ENCODE data around the gene GFRA1. TPM values are rescaled to one million over a fixed set of nuclear protein-coding genes. Genes with fewer than 3 reads are reported as not detected.

GFRA1 gene
- total and polyA plus RNA-seq, 11 donors, result 0.76 to 18.6 (median 1.4) TPM

GRCh38 chr10:116100984-116101383 lies 172.0 kb downstream of the GFRA1 start:
- Histone ChIP-seq H3K27ac (no peak overlapping the region), H3K4me3 (no peak overlapping the region), H3K4me1 (no peaks in the 10 kb centered on the region), H3K9me3 (no peaks in the 10 kb centered on the region), H3K36me3 (no peaks in the 10 kb centered on the region), H3K27me3 (peaks cover 0 to 3% (median 0%) of the 10 kb centered on the region in 9 donors)
- WGBS, 4 donors, result 86 to 90% (median 88%) methylated on average over 3 of the region's 3 CpGs
- DNase-seq (no peak), ATAC-seq (no peak)
- TF ChIP-seq POLR2A (IDR thresholded peaks at IDR 0.05) (no peak), CTCF (IDR thresholded peaks at IDR 0.05) (no peak)
- intact Hi-C loops (cut with DNase I), result no loop called here

GRCh38 chr10:116099023-116099420 lies 174.0 kb downstream of the GFRA1 start:
- DNase-seq, result no peak
- no peak for TF ChIP-seq POLR2A (IDR thresholded peaks at IDR 0.05)
- TF ChIP-seq CTCF (IDR thresholded peaks at IDR 0.05), result no peak
- 72 to 81% (median 78%) methylated on average over 5 of the region's 5 CpGs for WGBS, 4 donors
- Histone ChIP-seq H3K4me1 (no peaks in the 10 kb centered on the region), H3K27me3 (peaks cover 0 to 3% (median 0%) of the 10 kb centered on the region in 9 donors), H3K9me3 (no peaks in the 10 kb centered on the region), H3K36me3 (no peaks in the 10 kb centered on the region), H3K4me3 (no peak overlapping the region), H3K27ac (no peak overlapping the region)
- no peak for ATAC-seq
- intact Hi-C loops (cut with DNase I), result no loop called here

- intact Hi-C loops (cut with DNase I), result no loop called here
- Histone ChIP-seq H3K27me3 (peaks cover 0 to 3% (median 0%) of the 10 kb centered on the region in 9 donors), H3K27ac (no peak overlapping the region), H3K4me1 (no peaks in the 10 kb centered on the region), H3K36me3 (no peaks in the 10 kb centered on the region), H3K4me3 (no peak overlapping the region), H3K9me3 (no peaks in the 10 kb centered on the region)
- DNase-seq (no peak), ATAC-seq (no peak)
- WGBS, 4 donors, result 66 to 78% (median 73%) methylated on average over 8 of the region's 8 CpGs
- TF ChIP-seq CTCF (IDR thresholded peaks at IDR 0.05) (no peak), POLR2A (IDR thresholded peaks at IDR 0.05) (no peak)
Observed at GRCh38 chr10:116098411-116099022, 174.5 kb downstream of the GFRA1 start.

GRCh38 chr10:116097239-116097784 lies 175.7 kb downstream of the GFRA1 start:
- H3K4me1 ChIP-seq, result no peaks in the 10 kb centered on the region
- intact Hi-C loops (cut with DNase I), result no loop called here
- 76 to 83% (median 77%) methylated on average over 6 to 7 of the region's 7 CpGs for WGBS, 4 donors

More at GRCh38 chr10:116097239-116097784, 175.7 kb downstream of the GFRA1 start:
- Histone ChIP-seq H3K36me3 (no peaks in the 10 kb centered on the region), H3K4me3 (no peak overlapping the region), H3K27me3 (peaks cover 0 to 10% (median 0%) of the 10 kb centered on the region in 9 donors), H3K27ac (no peak overlapping the region), H3K9me3 (no peaks in the 10 kb centered on the region)
- ATAC-seq, result no peak
- DNase-seq, result no peak
- no peak for TF ChIP-seq POLR2A (IDR thresholded peaks at IDR 0.05)
- TF ChIP-seq CTCF (IDR thresholded peaks at IDR 0.05), result no peak
